Dermis lymphatic vessel endothelial cell (primary cell): ENCODE data around the gene RASSF8. TPM values are rescaled to one million over a fixed set of nuclear protein-coding genes. Genes with fewer than 3 reads are reported as not detected.

Source experiments
- total RNA-seq: library from RNA; depleted of rRNA; stranded (reverse); fragments of >200 nt; gene quantifications from 2 replicates; pipeline ENCODE4 v1.2.1, GENCODE V29; 2014

RASSF8 gene
- 39.3 and 45.7 TPM in 2 replicates for total RNA-seq

GRCh38 chr12:25958428-25959070 is at the start of gene RASSF8:
Gene RASSF8, plus strand, starts transcription at chr12:25958682. Its CDS starts 96,662 bp downstream, at chr12:26055344.

GRCh38 chr12:26124446-26125399 is 166.2 kb downstream of the RASSF8 start, which contains the start of gene BHLHE41:
Gene BHLHE41, minus strand, starts transcription at chr12:26125037. Its CDS starts 258 bp downstream, at chr12:26124779.

Other genes starting within 250 kb of the RASSF8 start
- 0.09 and 0.11 TPM in 2 replicates for gene BHLHE41, start 166.4 kb downstream of the RASSF8 start, total RNA-seq
- gene SSPN, start 236.9 kb downstream of the RASSF8 start, total RNA-seq = 0.76 and 0.86 TPM in 2 replicates